HG03565 (cell line): Measurements from ENCODE around the gene IFIT5.
"Not testable (repeated sequence)": the region's sequence is repeated elsewhere in the genome, so short reads cannot be mapped to it uniquely, and the experiment has no call there.

Experiments
- ATAC-seq: cut with Tn5 transposase; IDR thresholded peaks from one replicate; pipeline ENCODE4 v1.9.1; 2021; ENCODE audit warnings: mild to moderate bottlenecking, moderate library complexity; ENCODE audit not compliant: unreplicated experiment

The IFIT5 gene

DNA sequence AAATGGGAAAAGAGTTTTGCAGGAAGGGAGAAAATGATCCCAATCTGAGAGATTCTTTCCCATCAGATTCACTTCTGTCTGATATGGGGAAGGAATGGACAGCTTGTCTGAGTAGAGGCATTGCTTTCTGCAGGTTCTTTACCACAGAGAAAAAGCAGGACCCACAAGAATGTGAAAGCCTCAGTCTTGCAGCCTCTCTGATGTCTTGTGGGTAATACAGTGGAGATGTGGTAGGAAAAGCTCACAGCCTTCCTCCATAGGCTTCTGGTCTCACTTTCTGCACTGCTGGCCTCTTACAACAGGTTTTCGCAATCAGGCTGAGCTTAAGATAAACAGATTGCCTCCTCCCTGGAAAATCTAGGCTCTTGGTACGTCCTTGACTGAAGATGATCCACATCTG, 21.4 kb upstream of the IFIT5 start:
- ATAC-seq, result no peak

DNA sequence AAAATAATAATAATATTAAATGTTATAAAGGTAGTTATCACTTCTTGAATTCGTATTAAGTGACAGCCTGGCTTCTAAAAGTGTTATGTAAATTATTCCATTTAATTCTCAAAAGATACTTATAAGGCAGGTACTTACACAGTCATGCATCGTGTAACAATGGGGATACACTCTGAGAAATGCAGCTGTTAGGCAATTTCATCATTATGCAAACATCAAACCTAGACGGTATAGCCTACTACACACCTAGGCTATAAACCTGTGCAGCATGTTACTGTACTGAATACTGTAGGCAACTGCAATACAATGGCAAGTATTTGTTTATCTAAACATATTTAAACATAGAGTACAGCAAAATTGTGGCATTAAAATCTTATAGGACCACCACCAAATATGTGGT, 20.5 kb upstream of the IFIT5 start:
- ATAC-seq, result no peak

DNA sequence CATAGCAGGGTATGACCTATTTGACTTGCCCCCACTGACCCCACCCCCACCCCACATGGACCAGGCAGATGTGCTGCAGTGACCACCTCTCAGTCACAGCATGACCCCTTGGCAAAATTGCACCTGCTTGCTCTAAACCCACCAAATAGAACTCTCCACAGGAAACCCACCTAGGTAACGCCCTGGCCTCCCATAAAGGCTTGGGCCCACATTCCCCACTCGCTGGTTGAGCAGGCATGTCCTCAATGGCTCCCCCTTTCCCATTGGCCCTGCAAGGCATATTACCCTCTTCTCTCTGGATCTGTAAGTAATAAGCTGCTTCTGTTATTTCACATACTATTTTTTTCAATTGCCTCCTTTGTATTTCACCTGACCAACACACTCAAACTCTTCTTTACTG, 19.2 kb upstream of the IFIT5 start:
- no peak for ATAC-seq

DNA sequence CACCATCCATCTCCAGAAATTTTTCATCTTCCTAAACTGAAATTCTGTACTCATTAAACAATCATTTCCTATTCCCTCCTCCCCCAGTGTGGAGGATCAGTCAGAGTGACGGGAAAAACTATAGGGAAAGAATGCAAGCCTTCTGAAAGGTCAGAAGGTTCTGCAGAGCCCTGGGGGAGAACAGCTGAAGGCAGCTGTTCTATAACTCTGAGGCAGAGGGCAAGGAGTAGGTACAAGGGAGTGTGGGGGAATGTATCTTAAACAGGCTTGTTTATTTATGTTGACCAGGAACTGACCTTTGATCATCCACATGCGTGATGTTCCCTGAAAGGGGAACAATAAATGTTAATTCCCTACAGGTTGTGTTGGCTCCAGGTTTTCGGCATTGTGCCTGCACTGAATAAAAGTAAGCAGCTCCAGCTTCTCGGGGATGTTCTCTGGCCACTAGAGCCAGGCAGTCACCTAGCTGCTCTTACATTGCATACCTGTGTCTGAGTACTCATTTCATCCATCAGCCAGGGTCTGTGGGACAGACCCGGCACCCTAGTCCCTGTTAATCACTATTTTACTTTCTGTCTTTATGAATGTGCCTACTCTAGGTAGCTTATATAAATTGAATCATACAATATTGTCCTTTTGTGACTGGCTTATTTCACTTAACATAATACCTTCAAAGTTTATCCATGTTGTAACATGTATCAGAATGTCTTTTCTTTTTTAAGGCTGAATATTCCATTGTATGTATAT, 16.2 kb upstream of the IFIT5 start:
- no peak for ATAC-seq

DNA sequence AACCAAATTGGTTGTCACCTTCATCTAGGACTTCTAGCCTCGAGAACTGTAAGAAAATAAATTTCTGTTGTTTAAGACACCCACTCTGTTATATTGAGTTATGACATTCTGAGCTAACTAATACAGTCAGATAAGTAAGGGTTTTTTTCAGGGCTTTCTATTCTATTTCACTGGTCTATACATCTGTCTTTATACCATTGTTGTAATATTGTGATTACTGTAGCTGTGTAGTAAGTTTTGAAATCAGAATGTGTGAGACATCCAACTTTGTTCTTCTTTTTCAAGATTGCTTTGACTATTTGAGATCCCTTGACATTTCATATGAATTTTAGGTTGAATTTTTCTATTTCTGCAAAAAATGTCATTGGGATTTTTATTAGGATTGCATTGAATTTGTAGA, 14.4 kb upstream of the IFIT5 start:
- ATAC-seq, result no peak

DNA sequence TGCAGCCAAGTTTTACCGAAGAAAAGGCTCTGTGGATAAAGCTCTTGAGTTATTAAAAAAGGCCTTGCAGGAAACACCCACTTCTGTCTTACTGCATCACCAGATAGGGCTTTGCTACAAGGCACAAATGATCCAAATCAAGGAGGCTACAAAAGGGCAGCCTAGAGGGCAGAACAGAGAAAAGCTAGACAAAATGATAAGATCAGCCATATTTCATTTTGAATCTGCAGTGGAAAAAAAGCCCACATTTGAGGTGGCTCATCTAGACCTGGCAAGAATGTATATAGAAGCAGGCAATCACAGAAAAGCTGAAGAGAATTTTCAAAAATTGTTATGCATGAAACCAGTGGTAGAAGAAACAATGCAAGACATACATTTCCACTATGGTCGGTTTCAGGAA, 11.3 kb upstream of the IFIT5 start:
- ATAC-seq, result no peak

DNA sequence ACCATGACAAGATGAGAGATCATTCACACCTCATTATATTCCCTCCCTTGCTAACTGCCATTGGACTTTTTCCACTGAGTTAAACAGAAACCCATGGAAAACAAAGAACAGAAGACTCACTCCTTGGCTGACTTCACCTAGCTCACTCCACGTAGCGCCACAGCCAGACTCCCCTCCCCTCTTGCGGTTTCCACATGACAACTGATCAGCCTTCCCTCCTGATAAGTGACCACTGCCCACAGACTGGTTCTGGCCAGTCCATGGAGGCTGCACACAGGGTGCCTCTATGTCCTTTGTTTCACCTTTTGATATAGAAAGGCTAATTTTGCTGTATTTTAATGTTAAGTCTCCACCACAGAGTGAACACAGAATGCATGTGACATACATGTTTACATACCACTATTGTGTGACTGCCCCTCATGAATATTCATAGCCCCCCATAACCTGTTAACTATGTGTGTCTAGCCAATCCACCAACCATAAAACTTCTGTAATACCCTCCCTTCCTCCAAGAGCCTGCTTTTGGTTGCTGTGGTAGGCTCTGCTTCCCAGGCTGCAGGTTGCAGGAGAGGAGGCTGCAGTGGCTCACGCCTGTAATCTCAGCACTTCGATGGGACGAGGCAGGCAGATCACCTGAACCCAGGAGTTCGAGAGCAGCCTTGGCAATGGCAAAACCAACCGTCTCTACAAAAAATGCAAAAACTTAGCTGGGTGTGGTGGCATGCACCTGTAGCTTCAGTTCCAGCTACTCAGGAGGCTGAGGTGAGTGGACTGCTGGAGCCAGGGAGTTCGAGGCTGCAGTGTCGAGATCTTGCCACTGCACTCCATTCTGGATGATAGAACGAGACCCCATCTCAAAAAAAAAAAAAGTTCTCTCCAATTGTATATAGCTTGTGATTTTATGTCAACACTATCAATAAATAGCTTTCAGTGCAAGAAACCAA, 10.0 kb upstream of the IFIT5 start:
- no peak for ATAC-seq

DNA sequence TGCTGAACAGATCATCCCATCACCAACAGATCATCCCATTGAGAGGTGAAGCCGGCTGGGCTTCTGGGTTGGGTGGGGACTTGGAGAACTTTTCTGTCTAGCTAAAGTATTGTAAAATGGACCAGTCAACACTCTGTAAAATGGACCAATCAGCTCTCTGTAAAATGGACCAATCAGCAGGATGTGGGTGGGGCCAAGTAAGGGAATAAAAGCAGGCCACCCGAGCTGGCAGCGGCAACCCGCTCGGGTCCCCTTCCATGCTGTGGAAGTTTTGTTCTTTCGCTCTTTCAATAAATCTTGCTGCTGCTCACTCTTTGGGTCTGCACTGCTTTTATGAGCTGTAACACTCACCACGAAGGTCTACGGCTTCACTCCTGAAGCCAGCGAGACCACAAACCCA, 8.2 kb upstream of the IFIT5 start:
- ATAC-seq, result not testable (repeated sequence)

DNA sequence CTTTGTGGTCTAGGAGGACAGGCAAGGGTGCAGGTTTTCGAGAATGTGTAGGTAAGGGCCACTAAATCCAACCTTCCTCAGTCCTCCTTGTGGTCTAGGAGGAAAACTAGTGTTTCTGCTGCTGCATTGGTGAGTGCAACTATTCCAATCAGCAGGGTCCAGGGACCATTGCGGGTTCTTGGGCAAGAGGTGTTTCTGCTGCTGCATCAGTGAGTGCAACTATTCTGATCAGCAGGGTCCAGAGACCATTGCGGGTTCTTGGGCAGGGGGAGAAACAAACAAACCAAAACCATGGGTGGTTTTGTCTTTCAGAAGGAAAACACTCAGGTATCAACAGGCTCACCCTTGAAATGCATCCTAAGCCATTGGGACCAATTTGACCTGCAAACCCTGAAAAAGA, 6.6 kb upstream of the IFIT5 start:
- ATAC-seq, result not testable (repeated sequence)

DNA sequence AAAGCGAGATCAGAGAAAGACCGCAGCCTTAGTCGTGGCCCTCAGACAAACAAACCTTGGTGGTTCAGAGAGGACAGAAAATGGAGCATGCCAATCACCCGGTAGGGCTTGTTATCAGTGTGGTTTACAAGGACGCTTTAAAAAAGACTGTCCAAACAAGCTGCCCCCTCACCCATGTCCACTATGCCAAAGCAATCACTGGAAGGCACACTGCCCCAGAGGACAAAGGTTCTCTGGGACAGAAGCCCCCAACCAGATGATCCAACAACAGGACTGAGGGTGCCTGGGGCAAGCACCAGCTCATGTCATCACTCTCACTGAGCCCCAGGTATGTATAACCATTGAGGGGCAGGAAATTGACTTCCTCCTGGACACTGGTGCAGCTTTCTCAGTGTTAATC, 5.1 kb upstream of the IFIT5 start:
- not testable (repeated sequence) for ATAC-seq

DNA sequence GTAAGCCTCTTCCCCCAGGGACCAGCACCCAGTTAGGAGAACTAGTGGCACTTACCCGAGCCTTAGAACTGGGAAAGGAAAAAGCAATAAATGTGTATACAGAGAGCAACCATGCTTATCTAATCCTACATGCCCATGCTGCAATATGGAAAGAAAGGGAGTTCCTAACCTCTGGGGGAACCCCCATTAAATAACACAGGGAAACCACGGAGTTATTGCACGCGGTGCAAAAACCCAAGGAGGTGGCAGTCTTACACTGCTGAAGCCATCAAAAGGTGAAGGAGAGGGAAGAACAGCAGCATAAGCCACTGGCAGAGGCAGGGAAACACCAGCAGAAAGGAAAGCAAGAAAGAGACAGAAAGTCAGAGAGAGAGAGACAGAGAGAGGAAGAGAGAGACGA, 3.8 kb upstream of the IFIT5 start:
- not testable (repeated sequence) for ATAC-seq

DNA sequence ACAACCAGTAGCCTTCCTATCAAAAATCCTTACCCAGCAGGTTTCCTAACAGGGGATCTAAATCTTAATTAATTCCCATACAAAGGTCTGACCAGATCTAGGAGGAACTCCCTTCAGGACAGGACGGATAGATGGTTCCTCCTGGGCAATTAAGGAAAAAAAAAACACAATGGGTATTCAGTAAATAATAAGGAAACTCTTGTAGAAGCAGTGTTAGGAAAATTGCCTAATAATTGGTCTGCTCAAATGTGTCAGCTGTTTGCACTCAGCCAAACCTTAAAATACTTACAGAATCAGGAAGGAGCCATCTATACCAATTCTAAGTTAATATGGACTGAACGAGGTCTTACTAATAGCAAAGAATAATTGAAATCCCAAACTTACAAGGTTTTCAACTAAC, 3.2 kb upstream of the IFIT5 start:
- not testable (repeated sequence) for ATAC-seq

DNA sequence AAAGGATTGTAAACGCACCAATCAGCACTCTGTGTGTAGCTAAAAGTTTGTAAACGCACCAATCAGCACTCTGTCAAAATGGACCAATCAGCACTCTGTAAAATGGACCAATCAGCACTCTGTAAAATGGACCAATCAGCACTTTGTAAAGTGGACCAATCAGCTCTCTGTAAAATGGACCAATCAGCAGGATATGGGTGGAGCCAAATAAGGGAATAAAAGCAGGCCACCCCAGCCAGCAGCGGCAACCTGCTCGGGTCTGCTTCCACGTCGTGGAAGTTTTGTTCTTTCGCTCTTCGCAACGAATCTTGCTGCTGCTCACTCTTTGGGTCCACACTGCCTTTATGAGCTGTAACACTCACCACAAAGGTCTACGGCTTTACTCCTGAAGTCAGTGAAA, 2.1 kb upstream of the IFIT5 start:
- not testable (repeated sequence) for ATAC-seq

DNA sequence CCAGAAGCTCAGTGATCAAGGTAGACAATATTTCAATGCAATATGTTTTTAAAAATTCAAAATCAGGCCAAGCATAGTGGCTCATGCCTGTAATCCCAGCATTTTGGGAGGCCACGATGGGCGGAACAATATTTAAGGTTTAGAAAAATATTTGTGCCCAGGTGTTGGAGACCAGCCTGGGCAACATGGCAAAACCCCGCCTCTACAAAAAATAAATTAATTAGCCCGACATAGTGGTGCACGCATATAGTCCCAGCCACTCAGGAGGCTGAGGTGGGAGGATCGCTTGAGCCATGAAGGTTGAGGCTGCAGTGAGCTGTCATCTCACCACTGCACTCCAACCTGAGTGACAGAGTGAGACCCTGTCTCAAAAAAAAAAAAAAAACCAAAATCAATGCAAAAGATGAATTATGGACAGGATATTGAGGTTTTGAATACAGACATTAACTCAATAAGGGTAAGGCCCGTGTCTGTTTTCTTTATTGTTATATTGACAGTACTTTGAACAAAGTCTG, 913 bp upstream of the IFIT5 start:
- ATAC-seq, result no peak

DNA sequence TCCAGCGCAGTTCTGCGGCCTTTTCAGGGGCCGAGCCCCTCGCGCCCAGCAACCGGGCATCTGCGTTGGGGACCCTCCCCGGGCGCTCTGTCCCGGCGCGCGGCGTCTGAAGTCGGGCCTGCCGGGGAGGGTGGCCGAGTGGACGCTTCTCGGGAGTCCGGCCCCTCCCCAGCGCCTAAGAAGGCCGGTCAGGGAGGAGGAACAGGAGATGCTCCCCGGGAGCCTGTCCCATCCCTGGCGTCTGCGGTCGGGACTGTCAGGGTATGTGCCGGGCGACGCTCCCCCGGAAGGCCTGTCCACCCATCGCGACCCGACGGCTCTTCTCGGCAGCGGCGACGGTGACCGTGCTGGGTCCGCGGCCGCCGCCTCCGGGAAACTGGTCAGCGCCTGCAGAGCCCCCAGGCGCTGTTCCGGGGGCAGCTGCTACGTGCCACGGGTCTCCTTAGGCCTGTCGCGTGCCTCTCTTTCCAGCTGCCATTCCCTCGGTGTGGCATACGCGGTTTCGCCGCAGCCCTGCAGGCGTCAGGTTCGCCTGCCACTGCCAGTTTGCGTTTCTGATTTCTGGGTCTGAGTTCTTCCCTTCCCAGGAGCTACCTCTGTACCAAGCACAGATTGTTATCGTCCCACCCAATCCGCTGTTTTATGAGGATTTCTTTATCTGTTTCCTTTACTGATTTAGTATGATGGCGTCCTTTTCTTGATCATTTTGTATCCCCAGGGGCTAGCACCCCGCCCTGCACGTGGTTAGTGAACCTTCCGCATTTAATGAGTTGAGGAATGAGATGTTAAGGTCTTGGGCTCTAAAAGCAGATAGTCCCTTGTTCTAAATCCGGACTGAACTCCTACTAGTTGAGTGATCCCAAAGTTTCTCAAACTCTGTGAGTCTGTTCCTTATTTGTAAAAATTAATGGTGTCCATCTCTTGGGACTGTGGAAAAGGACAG, 782 bp downstream of the IFIT5 start:
- peak; percentile 23 for ATAC-seq

DNA sequence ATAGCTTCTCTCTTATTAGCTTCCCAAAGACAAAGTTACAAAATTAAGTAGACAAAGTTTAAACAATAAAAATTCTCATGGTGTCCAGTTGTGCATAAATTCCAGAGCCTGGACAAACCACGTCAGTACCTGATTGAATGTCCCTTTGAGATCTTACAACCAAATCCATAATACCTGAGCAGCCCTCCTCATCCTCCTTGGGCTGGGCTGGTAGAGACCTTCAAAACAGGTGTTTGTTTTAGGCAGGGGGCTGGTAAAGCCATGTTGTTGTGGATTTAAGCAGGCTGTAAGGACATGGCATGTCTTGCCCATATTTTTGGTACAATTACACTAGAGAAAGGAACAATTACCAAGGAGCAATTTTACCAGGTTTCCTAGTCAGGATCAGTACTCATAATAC, 2.1 kb downstream of the IFIT5 start:
- no peak for ATAC-seq

DNA sequence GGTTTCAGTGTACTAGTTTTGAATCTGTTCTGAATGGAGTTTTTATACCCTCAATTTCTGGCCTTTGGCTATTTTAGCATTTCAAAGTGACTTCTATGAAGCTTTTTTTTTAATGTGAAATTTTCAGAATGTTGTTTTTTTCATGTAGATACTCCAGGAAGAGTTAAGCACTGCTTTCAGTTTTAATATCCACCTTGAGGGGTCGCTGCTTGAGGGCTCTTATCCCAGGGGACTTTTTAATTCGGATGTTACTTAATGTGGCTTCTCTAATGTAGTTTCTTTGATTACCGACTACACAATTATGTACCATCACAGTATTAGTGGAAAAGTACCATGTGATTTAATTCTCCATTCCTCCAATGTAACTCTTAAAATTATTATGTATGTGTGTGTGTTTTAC, 5.2 kb downstream of the IFIT5 start:
- ATAC-seq, result no peak

DNA sequence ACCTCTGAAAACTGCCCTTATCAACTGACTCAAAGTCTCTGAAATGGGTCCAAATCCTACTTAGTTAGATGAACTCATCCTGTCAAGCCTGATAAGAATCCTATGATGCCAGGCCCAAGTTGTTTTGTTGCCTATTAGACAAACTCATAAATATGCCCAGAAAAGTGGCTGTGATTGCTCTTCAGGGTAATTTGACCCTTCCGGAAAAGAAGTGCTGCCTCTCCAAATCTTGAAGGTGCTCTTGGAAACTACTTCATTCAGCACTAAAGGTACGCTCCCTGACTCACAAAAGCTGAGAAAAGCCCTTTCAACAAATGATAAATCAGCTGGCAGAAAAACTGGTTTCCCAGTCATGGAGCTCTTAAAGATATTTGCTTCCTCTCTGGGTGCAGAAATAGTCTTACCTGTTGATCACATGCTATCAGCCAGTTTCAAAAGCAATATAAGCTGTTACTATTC, 6.7 kb downstream of the IFIT5 start:
- ATAC-seq, result no peak

DNA sequence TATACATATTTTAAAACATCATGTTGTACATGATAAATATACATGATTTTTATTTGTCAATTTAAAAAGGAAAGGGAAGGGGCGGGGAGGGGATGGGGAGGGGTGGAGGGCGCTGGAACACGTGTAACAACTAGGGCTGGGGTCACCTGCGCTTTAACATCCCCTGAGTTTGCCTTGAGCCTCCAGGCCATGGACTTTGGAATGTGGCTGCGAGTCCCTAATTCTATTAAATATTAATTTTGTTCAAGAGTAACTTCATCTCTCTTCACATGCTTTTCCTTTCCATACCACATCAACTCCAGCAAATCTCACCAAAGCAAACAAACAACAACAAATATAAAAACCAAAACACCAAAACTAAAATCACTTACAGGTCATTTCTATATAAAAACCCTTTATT, 10.6 kb downstream of the IFIT5 start:
- no peak for ATAC-seq

DNA sequence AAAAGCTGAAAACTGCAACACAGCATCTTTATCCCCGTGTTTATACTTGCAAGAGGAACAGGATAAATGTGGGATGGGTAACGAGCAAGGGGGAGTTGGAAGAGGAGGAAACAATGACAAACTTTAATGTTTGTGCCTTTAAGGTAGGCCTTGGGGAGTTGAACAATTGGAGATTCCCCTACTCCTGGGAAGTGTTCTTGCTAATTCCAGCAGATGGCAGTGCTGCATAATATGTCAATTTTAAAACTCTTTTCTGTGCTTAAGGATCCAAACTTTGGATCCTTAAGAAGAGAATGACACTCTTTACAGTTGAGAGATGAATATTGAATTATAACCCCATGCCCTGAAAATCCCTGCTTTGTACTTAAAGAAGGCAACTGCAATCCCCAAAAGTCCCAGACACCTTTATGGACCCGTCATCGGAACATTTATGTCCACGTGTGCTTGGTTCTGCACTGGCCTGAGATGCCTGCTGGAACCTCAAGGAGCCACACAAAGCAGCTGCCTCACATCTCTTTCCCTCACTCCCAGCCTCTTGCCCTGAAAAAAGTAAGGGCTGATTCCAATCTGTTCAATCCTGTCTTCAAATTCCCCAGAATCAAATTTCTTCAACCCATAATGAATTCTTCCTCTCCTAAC, 12.0 kb downstream of the IFIT5 start:
- no peak for ATAC-seq
